GM18505 (cell line): ENCODE measurements around the gene TMEM39A.

ENCODE experiments used
- ATAC-seq: cut with Tn5 transposase; IDR thresholded peaks from one replicate; pipeline ENCODE4 v1.9.1; 2021; ENCODE audit not compliant: unreplicated experiment
- POLR2A ChIP-seq: IDR thresholded peaks from 4 replicates; pipeline ENCODE4 v1.6.1; 2011; ENCODE audit warnings: borderline replicate concordance; ENCODE audit not compliant: insufficient read depth, insufficient read length; ENCODE audit errors: extremely low read depth

The TMEM39A gene

DNA sequence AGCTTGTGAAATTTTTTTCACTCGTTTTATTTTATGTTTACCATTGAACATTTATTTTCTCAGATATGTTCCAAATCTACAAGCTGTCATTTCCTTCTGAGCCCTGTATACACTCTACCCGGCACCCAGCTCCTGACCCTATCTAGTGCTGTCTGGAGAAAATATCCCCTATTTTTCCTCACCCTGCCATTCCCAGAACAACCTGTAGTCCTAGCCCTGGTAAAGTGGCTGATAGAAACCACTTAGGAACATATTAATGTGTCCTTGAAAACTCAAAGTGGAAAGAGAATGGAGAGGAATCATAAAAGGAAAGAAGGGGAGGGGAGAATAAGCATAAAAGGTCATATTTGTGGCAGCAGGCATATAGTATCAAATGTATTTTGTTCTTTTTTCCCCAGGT, 26.7 kb upstream of the TMEM39A start:
- ATAC-seq: no peak
- TF ChIP-seq POLR2A: no peak

GRCh38 chr3:119485563-119485962, 22.1 kb upstream of the TMEM39A start:
- no peak for ATAC-seq
- no peak for TF ChIP-seq POLR2A

GRCh38 chr3:119483101-119483500, 19.7 kb upstream of the TMEM39A start:
- no peak for TF ChIP-seq POLR2A
- no peak for ATAC-seq

GRCh38 chr3:119481079-119481478, 17.7 kb upstream of the TMEM39A start:
- TF ChIP-seq POLR2A: no peak
- ATAC-seq: no peak

DNA sequence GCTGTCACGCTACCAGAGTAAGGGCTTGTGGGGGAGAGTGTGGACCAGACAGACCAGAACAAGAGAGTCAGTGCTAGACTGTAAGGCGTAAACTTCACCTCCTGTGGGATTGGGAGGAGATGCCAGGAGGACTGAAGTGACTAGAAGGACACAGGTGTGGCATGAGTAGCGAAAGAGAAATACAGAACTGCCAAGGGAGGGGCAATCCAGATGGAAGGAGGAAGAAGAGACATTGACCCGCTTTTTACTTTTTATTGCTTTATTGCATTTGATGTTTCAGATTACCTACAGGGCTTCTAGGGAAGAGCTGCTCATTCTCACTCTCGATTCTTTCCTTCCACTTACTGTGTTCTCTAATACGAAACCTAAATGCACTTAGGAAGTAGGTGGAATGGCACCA, 7.5 kb upstream of the TMEM39A start:
- ATAC-seq: no peak

GRCh38 chr3:119469418-119470189, 6.2 kb upstream of the TMEM39A start:
- no peak for ATAC-seq
- TF ChIP-seq POLR2A: no peak

More for the DNA sequence above, 7.5 kb upstream of the TMEM39A start:
- TF ChIP-seq POLR2A: no peak

DNA sequence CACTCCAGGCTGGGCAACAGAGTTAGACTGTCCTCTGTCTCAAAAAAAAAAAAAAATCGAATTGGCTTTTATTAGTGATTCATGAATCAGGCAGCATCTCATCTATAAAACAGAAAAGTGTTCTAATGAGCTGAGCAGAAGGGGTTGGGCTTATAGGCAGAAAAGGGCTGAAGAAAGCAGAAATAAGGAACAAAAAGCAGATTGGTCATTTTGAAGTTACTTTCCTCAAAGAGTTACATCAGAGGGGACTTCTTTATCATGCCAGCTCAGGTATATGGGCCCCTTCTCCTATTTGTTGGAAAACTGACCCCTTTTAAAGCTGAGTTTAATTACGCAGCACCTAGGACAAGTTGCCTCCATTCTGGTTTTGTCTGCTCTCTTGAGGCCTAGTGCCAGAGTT, 4.6 kb upstream of the TMEM39A start:
- ATAC-seq: no peak
- no peak for TF ChIP-seq POLR2A

- ATAC-seq: no peak
Measured at GRCh38 chr3:119457246-119457645, 6.2 kb downstream of the TMEM39A start.

GRCh38 chr3:119456469-119456868, 6.9 kb downstream of the TMEM39A start:
- no peak for TF ChIP-seq POLR2A
- ATAC-seq: no peak

More at GRCh38 chr3:119457246-119457645, 6.2 kb downstream of the TMEM39A start:
- TF ChIP-seq POLR2A: no peak

GRCh38 chr3:119453822-119454221, 9.6 kb downstream of the TMEM39A start:
- no peak for TF ChIP-seq POLR2A
- no peak for ATAC-seq

DNA sequence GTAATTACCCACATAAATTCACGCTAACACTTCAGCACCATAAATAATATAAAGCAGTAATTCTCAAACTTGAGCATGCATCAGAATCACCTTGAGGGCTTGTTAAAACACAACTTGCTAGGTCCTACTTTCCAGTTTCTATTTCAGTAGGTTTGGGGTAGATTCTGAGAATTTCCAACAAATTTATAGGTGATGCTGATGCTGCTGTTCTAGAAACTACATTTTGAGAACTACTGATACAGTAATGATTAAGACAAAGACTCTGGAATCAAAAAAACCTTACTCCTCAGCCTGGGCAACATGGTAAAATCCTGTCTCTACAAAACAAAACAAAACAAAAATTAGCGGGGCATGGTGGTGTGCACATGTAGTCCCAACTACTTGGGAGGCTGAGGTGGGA, 18.8 kb downstream of the TMEM39A start:
- TF ChIP-seq POLR2A: no peak
- no peak for ATAC-seq

- ATAC-seq: no peak
- TF ChIP-seq POLR2A: no peak
Measured at GRCh38 chr3:119443179-119443578, 20.2 kb downstream of the TMEM39A start.

GRCh38 chr3:119437691-119438258, 25.6 kb downstream of the TMEM39A start:
- no peak for ATAC-seq
- no peak for TF ChIP-seq POLR2A

GRCh38 chr3:119436977-119437376, 26.4 kb downstream of the TMEM39A start:
- ATAC-seq: no peak

More at GRCh38 chr3:119436977-119437376, 26.4 kb downstream of the TMEM39A start:
- no peak for TF ChIP-seq POLR2A
